ENCODE data around the gene PLPPR3.

PLPPR3 gene

GRCh38 chr19:810077-810855, 11.5 kb downstream of the PLPPR3 start:
- DNase-seq (ENCODE audit: low read depth in 3 of 3, low spot score in 1 of 3): no peak

GRCh38 chr19:808423-808775, 13.4 kb downstream of the PLPPR3 start:
- no peak for DNase-seq (ENCODE audit: low read depth in 3 of 3, low spot score in 1 of 3)

- no peak for DNase-seq (ENCODE audit: low read depth in 3 of 3, low spot score in 1 of 3)
Observed at GRCh38 chr19:807627-808422, 13.9 kb downstream of the PLPPR3 start.

- no peak for DNase-seq (ENCODE audit: low read depth in 3 of 3, low spot score in 1 of 3)
Observed at GRCh38 chr19:806815-807421, 14.8 kb downstream of the PLPPR3 start.

GRCh38 chr19:805600-806550, 15.9 kb downstream of the PLPPR3 start:
- no peak for DNase-seq (ENCODE audit: low read depth in 3 of 3, low spot score in 1 of 3)

GRCh38 chr19:805166-805551, 16.6 kb downstream of the PLPPR3 start:
- DNase-seq (ENCODE audit: low read depth in 3 of 3, low spot score in 1 of 3): no peak

- DNase-seq (ENCODE audit: low read depth in 3 of 3, low spot score in 1 of 3): no peak
Observed at GRCh38 chr19:804419-805165, 17.2 kb downstream of the PLPPR3 start.

GRCh38 chr19:803686-804418, 17.9 kb downstream of the PLPPR3 start:
- no peak for DNase-seq (ENCODE audit: low read depth in 3 of 3, low spot score in 1 of 3)

- DNase-seq (ENCODE audit: low read depth in 3 of 3, low spot score in 1 of 3): no peak
Observed at GRCh38 chr19:803099-803561, 18.6 kb downstream of the PLPPR3 start.

GRCh38 chr19:802498-803098, 19.2 kb downstream of the PLPPR3 start:
- no peak for DNase-seq (ENCODE audit: low read depth in 3 of 3, low spot score in 1 of 3)

- DNase-seq (ENCODE audit: low read depth in 3 of 3, low spot score in 1 of 3): no peak
Observed at GRCh38 chr19:801861-802497, 19.8 kb downstream of the PLPPR3 start.

- no peak for DNase-seq (ENCODE audit: low read depth in 3 of 3, low spot score in 1 of 3)
Observed at GRCh38 chr19:801030-801860, 20.5 kb downstream of the PLPPR3 start.

GRCh38 chr19:800360-801029, 21.3 kb downstream of the PLPPR3 start:
- DNase-seq (ENCODE audit: low read depth in 3 of 3, low spot score in 1 of 3): no peak

- DNase-seq (ENCODE audit: low read depth in 3 of 3, low spot score in 1 of 3): no peak
Observed at GRCh38 chr19:799076-799881, 22.5 kb downstream of the PLPPR3 start.

- DNase-seq (ENCODE audit: low read depth in 3 of 3, low spot score in 1 of 3): no peak
Observed at GRCh38 chr19:798415-799075, 23.2 kb downstream of the PLPPR3 start.
